GM12892 (cell line): ENCODE data around the gene PCSK6.
"Not testable (repeated sequence)": the region's sequence is repeated elsewhere in the genome, so short reads cannot be mapped to it uniquely, and the experiment has no call there.

Experiments used
- DNase-seq: peaks from one replicate; pipeline ENCODE4 v3.0.0; 2011; ENCODE audit not compliant: insufficient read length
- FAIRE-seq: peaks from 2 replicates; lab custom pipeline; 2011; peaks lifted over from hg19 to GRCh38; lab: Jason Lieb, UNC
- POLR2A ChIP-seq: IDR thresholded peaks from 2 replicates; pipeline ENCODE4 v1.6.1; 2011; ENCODE audit warnings: low read depth, low read length, control low read depth
- POLR2AphosphoS5 ChIP-seq: IDR thresholded peaks from 2 replicates; pipeline ENCODE4 v1.6.1; 2011; ENCODE audit warnings: low read depth, low read length, control low read depth
- TAF1 ChIP-seq: IDR thresholded peaks from 2 replicates; pipeline ENCODE4 v1.6.1; 2011; ENCODE audit warnings: low read depth, mild to moderate bottlenecking, control low read depth, low read length, borderline replicate concordance

The PCSK6 gene

DNA sequence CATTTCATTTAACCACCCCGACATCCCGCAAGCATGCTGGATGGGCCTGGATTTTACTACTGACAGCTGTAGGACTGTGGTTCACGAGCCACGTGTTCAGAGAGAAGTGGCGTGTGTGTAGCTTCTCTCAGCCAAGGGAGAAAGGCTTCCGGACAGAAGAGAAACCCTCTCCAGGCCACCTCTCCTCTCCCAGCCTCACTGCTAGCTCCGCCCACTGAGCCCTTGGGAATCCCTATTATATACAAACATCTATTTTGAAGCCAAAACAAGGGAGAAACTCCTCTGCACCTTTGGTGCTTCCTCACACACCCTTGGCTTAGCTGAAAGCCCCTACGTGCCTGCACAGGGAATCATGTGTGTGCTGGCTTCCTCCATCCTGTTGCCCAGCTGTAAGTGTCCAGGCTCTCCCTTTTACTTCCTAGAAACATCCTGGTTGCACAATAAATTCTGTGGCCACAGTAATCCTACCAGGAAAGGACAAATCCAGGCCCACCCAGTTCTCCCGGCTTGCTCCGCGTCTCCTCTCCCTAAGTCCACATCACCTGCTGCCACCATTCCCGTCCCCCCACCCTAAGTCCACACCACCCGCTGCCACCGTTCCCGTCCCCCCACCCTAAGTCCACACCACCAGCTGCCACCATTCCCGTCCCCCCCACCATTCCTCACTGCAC lies 30.5 kb downstream of the PCSK6 start:
- TF ChIP-seq POLR2A (no peak), TAF1 (no peak), POLR2AphosphoS5 (no peak)
- DNase-seq: no peak
- FAIRE-seq: no peak

DNA sequence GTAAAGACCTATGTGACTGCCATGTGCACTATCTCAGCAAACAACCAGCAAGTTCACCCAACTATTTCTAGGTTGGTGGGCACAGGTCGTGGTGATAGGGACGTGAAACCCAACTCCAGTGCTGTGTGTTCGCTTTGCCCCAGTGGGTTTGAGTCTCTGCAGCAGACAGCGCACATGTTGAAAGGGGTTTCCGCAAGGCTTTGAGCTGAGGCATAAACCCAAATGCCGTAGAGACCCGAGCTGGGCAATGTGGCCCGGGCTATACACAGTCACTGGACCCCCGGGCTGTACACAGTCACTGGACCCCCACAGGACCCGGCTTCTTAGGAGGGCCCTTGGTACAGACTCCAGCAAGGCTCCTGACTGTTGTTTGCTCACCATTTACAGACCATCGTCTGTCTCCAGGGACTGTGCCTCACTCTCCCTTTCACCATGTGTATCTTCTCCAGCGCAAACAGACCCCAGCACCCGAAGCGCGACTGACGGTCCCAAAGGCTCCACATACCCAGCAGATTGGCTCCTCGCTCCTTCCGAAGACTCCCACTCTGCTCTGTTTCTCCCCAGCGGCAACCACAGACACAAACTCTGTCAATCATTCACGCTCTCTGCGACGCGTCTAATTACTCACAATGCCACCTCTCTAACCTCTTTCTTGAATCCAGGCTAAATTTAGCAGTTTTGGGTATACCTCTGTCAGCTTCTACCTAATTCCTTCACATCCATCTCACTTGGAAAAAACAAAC lies 31.2 kb downstream of the PCSK6 start:
- no peak for FAIRE-seq
- DNase-seq: no peak

DNA sequence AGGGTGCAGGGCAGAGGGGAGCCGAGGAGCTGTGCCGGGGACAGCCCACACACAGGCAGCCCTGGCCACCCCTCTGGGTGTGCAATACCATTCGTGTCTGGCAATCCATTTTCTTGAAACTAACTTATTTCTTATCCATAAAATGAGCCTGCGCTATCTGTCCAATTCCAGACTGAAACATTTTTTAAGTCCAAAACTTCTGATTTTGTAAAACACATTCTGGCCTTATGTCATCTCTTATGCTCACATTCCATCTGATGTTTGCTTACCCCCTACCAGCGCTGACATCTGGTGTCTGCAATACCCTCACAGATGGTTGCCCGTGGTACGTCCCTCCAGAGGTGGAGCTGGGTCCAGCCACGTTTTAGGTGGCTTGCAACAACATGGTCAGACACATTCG lies 31.8 kb downstream of the PCSK6 start:
- TF ChIP-seq POLR2A (no peak), POLR2AphosphoS5 (no peak), TAF1 (no peak)
- DNase-seq: no peak
- no peak for FAIRE-seq

More for the DNA sequence above, 31.2 kb downstream of the PCSK6 start:
- TF ChIP-seq POLR2A: no peak
- TF ChIP-seq POLR2AphosphoS5: no peak
- TF ChIP-seq TAF1: no peak

DNA sequence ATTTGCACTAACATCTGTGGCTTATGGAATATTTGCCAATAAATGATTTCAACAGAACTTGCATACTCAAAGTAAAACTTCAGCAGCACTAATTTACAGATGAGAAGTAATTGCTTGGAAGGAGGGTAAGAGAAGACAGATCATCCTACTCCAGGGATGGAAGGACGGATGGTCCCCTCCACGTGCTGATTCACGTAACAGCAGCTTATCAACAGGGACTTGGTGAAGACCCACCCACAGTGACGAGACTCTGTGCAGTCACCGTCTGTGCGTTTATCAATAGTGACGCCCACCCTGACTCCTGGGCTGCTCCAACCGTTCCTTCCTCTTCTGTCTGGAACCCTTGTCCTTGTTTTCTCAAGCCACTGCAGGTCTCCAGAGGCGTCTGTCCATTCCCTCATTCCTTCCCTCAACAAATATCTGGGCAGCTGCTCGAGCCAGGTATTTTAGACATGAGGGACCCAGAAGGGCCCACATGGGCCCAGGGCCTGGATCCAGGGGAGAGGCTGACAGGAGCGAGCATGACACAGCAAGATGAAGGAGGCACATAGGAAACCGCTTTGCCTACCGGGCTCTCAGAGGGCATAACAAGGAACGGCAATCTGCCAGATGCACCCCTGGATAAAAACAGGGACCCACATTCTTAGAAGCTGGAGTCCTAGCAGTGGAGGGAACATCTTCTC lies 33.3 kb downstream of the PCSK6 start:
- FAIRE-seq (no peak), DNase-seq (no peak)
- TF ChIP-seq POLR2A (no peak), TAF1 (no peak), POLR2AphosphoS5 (no peak)

DNA sequence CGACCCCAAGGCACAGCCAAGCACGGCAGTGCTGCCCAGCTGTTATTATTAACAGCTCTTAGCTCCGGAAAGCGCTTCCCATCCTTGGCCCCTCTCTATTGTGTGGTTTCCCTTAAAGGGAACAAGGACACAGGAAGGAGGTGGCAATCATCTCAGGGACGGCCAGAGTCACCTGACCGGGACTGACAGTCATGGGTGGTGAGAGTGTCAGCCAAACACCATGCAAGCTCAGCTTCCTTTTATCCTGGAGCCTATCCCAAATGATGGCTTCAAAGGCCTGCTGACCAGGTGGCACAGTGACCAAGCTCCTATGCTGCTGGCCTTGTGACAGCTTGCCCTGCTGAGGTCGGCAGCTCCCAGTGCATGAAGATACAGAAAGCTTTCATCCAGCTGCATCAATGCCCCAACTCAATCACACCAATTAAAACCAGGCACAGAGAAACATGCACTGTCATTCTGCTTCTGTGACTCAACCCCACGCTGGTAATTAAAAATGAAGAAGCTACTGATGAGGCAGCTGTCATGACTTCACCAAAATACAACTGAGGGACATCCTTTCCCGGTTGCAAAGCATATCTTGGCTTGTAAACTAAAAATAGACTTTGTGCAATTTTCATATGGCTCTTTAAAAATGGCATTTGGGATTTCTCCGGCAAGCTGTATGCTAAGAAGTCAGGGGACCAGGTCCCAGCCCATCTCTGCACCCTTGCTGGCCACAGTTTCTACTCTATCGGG lies 34.0 kb downstream of the PCSK6 start:
- TF ChIP-seq TAF1 (no peak), POLR2AphosphoS5 (no peak), POLR2A (no peak)
- no peak for DNase-seq
- no peak for FAIRE-seq

DNA sequence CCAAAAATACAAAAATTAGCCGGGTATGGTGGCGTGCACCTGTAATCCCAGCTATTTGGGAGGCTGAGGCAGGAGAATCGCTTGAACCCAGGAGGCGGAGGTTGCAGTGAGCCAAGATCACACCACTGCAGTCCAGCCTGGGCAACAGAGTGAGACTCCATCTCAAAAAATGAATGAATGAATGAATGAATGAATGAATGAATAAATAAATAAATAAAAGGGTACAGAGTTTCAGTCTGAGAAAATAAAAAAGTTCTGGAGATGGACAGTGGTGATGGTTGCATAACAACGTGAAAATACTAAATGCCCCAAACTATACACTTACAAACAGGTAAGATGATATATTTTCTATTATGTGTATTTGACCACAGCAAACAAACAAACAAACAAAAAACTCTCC lies 34.7 kb downstream of the PCSK6 start:
- DNase-seq, FAIRE-seq: not testable (repeated sequence)

DNA sequence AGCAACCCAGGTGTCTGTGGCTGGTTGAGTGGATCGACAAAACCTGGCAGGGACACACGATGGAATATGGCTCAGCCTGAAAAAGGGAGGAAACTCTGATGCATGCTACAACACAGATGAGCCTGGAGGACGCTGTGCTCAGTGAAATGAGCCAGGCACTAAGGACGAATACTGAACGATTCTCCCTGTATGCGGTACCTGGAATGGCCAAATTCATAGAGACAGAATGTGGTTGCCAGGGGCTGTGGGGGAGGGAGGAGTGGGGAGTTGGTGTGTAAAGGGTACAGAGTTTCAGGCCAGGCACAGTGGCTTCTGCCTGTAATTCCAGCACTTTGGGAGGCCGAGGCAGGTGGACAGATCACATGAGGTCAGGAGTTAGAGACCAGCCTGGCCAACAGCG lies 35.1 kb downstream of the PCSK6 start:
- TF ChIP-seq TAF1 (no peak), POLR2AphosphoS5 (no peak), POLR2A (no peak)
- no peak for FAIRE-seq
- DNase-seq: no peak

DNA sequence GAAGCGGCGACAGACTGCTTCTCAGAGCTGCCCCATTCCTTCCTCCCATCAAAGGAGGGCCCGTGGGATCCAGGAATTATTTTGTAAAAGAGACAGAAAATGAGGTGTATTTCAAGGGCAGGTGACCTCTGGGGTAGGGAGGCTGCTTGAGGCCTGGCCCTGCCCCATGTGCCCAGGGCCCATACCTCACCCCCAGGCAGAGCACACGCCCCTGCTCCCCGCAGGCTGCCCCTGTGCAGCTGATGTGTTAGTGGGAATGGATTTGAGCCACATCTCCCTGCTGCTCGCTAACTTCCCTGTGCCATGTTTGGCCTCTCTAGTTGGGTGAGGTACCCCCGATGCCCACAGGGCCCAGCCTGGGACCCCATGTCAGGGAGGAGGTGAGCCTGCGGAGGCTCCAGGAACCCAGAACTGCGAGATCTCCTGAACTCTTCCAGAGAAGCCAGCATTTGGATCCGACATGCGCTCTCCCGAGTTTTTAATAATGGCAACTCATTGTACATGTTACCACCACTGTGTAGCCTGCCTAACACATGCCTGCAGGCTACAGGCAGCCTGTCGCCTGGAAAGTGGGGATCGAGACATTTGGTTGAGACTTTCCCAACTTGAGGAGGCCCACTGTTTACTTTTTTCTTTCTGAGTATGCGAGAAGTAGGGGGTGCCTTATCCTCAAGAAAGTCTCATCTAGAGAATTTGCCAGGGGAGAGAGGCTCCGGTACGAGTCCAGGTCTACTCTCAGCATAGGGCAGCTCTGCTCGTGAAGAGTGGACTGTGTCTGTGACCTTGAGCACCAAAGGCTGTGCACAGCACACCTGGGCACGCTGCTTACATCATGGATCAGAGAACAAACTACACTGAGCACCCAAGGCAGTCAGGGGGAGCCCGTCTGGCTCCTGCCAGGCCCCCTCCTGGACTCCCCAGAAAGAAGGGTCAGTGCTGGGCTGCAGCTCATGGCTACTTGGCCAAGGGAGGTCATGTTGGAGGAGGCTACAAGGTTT lies 36.1 kb downstream of the PCSK6 start:
- TF ChIP-seq POLR2AphosphoS5: no peak
- TF ChIP-seq POLR2A: no peak
- no peak for TF ChIP-seq TAF1
- DNase-seq (no peak), FAIRE-seq (no peak)

DNA sequence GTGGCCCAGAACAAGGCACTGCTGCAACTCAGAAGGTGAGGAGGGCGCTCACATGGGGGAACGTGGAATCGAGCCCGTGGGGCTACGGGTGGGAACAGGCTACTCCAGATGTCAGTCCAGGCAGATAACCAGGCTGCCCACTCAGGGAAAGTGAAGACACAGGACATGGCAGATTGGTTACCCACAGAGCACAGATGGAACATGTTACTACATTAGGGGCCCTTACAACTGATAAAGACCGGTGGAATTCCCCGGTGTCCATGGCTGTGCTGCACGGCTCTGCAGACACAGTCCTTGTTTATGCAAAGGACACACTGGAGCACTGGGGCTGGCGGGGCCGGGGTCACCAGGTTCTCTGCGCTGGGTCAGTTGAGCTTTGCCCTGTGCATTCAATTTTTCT lies 36.9 kb downstream of the PCSK6 start:
- TF ChIP-seq POLR2AphosphoS5 (no peak), POLR2A (no peak), TAF1 (no peak)
- FAIRE-seq (no peak), DNase-seq (no peak)

DNA sequence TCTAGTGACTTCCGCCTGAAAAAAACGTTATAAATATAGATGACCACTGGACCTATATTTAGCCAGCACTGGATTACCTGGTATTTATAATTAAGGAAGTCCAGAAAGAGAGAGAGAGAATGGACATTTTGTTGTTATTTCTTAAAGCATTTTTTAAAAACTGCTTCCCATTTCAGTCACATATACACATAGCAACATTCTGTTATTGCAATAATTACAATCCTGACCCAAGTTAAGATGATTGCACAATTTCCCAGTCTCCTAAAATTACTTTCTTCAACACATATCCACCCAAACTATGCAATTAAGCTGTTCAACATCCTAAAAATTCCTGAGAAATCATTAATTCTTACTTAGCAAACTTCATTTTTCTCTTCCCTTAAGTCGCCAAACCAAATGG lies 37.7 kb downstream of the PCSK6 start:
- DNase-seq: no peak
- no peak for FAIRE-seq

More for the DNA sequence above, 37.7 kb downstream of the PCSK6 start:
- TF ChIP-seq POLR2AphosphoS5 (no peak), TAF1 (no peak), POLR2A (no peak)
